Measurements from ENCODE around the gene C1orf35.
A peak's percentile ranks its signal among the peaks of the same experiment; 100 is the strongest.

C1orf35 gene

GRCh38 chr1:228101994-228102790, 933 bp downstream of the C1orf35 start:
- H3K36me3 ChIP-seq (ENCODE audit: control insufficient read depth, insufficient read depth, low read length) = peaks cover 35% of the 10 kb centered on the region
- no peak overlapping the region for H3K27ac ChIP-seq (ENCODE audit: insufficient read depth, low read depth, low read length, poor library complexity, severe bottlenecking)
- H3K9me3 ChIP-seq (ENCODE audit: control insufficient read depth, low read length) = no peaks in the 10 kb centered on the region
- 9 to 10% methylated on average over 73 of the region's 73 CpGs for WGBS, 2 experiments
- H3K27me3 ChIP-seq (ENCODE audit: control insufficient read depth, insufficient read depth, low read length, poor library complexity, severe bottlenecking) = no peaks in the 10 kb centered on the region
- H3K4me3 ChIP-seq (ENCODE audit: insufficient read depth, low read depth, low read length) = peak overlapping the region; percentile 83
- no peaks in the 10 kb centered on the region for H3K4me1 ChIP-seq (ENCODE audit: control insufficient read depth, insufficient read depth, low read length)

DNA sequence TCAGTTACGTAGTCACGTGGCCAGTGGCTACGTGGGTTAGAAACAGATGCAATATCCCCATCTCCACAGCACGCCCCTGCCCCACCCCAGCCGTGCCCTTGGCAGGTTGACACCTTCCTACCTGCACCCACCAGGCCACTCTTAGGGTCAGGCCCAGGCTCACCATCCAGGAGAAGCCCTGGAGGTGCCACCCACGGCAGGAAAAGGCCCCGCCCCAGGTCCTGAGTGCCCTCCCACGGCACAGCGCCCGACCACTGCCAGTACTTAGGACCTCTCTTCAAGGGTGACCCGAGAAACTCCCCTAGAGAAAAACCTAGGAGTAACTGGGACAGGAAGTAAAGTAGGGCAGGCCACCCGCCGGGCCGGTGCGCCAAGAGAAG, 1.5 kb downstream of the C1orf35 start:
- Histone ChIP-seq H3K36me3 (ENCODE audit: control insufficient read depth, insufficient read depth, low read length) (peaks cover 38% of the 10 kb centered on the region), H3K27me3 (ENCODE audit: control insufficient read depth, insufficient read depth, low read length, poor library complexity, severe bottlenecking) (no peaks in the 10 kb centered on the region), H3K27ac (ENCODE audit: insufficient read depth, low read depth, low read length, poor library complexity, severe bottlenecking) (no peak overlapping the region), H3K4me3 (ENCODE audit: insufficient read depth, low read depth, low read length) (peak overlapping the region; percentile 83), H3K9me3 (ENCODE audit: control insufficient read depth, low read length) (no peaks in the 10 kb centered on the region), H3K4me1 (ENCODE audit: control insufficient read depth, insufficient read depth, low read length) (no peaks in the 10 kb centered on the region)
- WGBS, 2 experiments = 79 to 82% methylated on average over 15 of the region's 15 CpGs

GRCh38 chr1:228100822-228101613, 2.1 kb downstream of the C1orf35 start:
- Histone ChIP-seq H3K27ac (ENCODE audit: insufficient read depth, low read depth, low read length, poor library complexity, severe bottlenecking) (no peak overlapping the region), H3K27me3 (ENCODE audit: control insufficient read depth, insufficient read depth, low read length, poor library complexity, severe bottlenecking) (no peaks in the 10 kb centered on the region), H3K4me1 (ENCODE audit: control insufficient read depth, insufficient read depth, low read length) (no peaks in the 10 kb centered on the region), H3K4me3 (ENCODE audit: insufficient read depth, low read depth, low read length) (no peak overlapping the region), H3K36me3 (ENCODE audit: control insufficient read depth, insufficient read depth, low read length) (peaks cover 33% of the 10 kb centered on the region), H3K9me3 (ENCODE audit: control insufficient read depth, low read length) (no peaks in the 10 kb centered on the region)
- WGBS, 2 experiments = 92 to 96% methylated on average over 12 of the region's 12 CpGs

- H3K9me3 ChIP-seq (ENCODE audit: control insufficient read depth, low read length) = no peaks in the 10 kb centered on the region
- H3K4me1 ChIP-seq (ENCODE audit: control insufficient read depth, insufficient read depth, low read length) = no peaks in the 10 kb centered on the region
- H3K27ac ChIP-seq (ENCODE audit: insufficient read depth, low read depth, low read length, poor library complexity, severe bottlenecking) = no peak overlapping the region
- no peaks in the 10 kb centered on the region for H3K27me3 ChIP-seq (ENCODE audit: control insufficient read depth, insufficient read depth, low read length, poor library complexity, severe bottlenecking)
- no peak overlapping the region for H3K4me3 ChIP-seq (ENCODE audit: insufficient read depth, low read depth, low read length)
- H3K36me3 ChIP-seq (ENCODE audit: control insufficient read depth, insufficient read depth, low read length) = peaks cover 33% of the 10 kb centered on the region
- WGBS, 2 experiments = 93 to 94% methylated on average over 4 of the region's 4 CpGs
Observed at GRCh38 chr1:228099331-228099732, 3.8 kb downstream of the C1orf35 start.

DNA sequence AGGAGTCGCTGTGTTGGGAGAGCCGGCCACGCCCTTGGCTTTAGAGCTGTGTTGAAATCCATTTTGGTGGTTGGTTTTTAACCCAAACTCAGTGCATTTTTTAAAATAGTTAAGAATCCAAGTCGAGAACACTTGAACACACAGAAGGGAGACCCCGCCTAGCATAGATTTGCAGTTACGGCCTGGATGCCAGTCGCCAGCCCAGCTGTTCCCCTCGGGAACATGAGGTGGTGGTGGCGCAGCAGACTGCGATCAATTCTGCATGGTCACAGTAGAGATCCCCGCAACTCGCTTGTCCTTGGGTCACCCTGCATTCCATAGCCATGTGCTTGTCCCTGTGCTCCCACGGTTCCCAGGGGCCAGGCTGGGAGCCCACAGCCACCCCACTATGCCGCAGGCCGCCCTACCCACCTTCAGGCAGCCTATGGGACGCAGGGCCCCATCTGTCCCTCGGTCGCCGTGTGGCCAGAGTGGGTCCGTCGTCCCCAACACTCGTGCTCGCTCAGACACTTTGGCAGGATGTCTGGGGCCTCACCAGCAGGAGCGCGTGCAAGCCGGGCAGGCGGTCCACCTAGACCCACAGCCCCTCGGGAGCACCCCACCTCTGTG, 4.7 kb downstream of the C1orf35 start:
- peaks cover 33% of the 10 kb centered on the region for H3K36me3 ChIP-seq (ENCODE audit: control insufficient read depth, insufficient read depth, low read length)

GRCh38 chr1:228097333-228098081, 5.6 kb downstream of the C1orf35 start:
- H3K4me3 ChIP-seq (ENCODE audit: insufficient read depth, low read depth, low read length) = no peak overlapping the region
- no peak overlapping the region for H3K27ac ChIP-seq (ENCODE audit: insufficient read depth, low read depth, low read length, poor library complexity, severe bottlenecking)

More for the DNA sequence above, 4.7 kb downstream of the C1orf35 start:
- WGBS, 2 experiments = 95% methylated on average over 28 of the region's 28 CpGs
- Histone ChIP-seq H3K4me3 (ENCODE audit: insufficient read depth, low read depth, low read length) (no peak overlapping the region), H3K27me3 (ENCODE audit: control insufficient read depth, insufficient read depth, low read length, poor library complexity, severe bottlenecking) (no peaks in the 10 kb centered on the region), H3K9me3 (ENCODE audit: control insufficient read depth, low read length) (no peaks in the 10 kb centered on the region), H3K4me1 (ENCODE audit: control insufficient read depth, insufficient read depth, low read length) (no peaks in the 10 kb centered on the region), H3K27ac (ENCODE audit: insufficient read depth, low read depth, low read length, poor library complexity, severe bottlenecking) (no peak overlapping the region)

GRCh38 chr1:228096416-228097332, 6.5 kb downstream of the C1orf35 start:
- H3K4me3 ChIP-seq (ENCODE audit: insufficient read depth, low read depth, low read length) = no peak overlapping the region
- H3K27ac ChIP-seq (ENCODE audit: insufficient read depth, low read depth, low read length, poor library complexity, severe bottlenecking) = no peak overlapping the region
- H3K27me3 ChIP-seq (ENCODE audit: control insufficient read depth, insufficient read depth, low read length, poor library complexity, severe bottlenecking) = no peaks in the 10 kb centered on the region
- no peaks in the 10 kb centered on the region for H3K9me3 ChIP-seq (ENCODE audit: control insufficient read depth, low read length)
- 94 to 96% methylated on average over 13 of the region's 13 CpGs for WGBS, 2 experiments
- peaks cover 33% of the 10 kb centered on the region for H3K36me3 ChIP-seq (ENCODE audit: control insufficient read depth, insufficient read depth, low read length)
- H3K4me1 ChIP-seq (ENCODE audit: control insufficient read depth, insufficient read depth, low read length) = no peaks in the 10 kb centered on the region

More at GRCh38 chr1:228097333-228098081, 5.6 kb downstream of the C1orf35 start:
- peaks cover 33% of the 10 kb centered on the region for H3K36me3 ChIP-seq (ENCODE audit: control insufficient read depth, insufficient read depth, low read length)
- H3K27me3 ChIP-seq (ENCODE audit: control insufficient read depth, insufficient read depth, low read length, poor library complexity, severe bottlenecking) = no peaks in the 10 kb centered on the region
- 95 to 96% methylated on average over 34 of the region's 34 CpGs for WGBS, 2 experiments
- no peaks in the 10 kb centered on the region for H3K4me1 ChIP-seq (ENCODE audit: control insufficient read depth, insufficient read depth, low read length)
- no peaks in the 10 kb centered on the region for H3K9me3 ChIP-seq (ENCODE audit: control insufficient read depth, low read length)

DNA sequence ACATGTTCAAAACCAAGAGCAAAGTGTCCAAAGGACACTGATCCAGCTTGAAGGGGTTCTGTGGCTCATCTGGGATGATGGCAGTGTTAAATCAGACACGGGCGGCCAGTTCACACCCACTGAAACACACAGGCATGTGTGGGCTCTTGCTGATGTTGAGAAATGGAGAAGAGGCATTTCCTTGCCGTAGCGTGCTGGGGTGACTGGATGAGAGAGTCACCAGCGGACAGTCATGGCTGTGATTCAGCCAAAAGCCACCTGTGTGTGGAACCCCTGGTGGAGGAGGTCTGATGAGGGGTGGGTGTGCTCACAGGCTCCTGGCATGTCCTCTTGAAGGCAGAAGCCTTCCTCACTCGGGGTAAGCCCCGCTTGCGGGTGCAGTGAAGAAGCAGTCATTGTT, 7.2 kb downstream of the C1orf35 start:
- Histone ChIP-seq H3K36me3 (ENCODE audit: control insufficient read depth, insufficient read depth, low read length) (peaks cover 33% of the 10 kb centered on the region), H3K4me3 (ENCODE audit: insufficient read depth, low read depth, low read length) (no peak overlapping the region), H3K27ac (ENCODE audit: insufficient read depth, low read depth, low read length, poor library complexity, severe bottlenecking) (no peak overlapping the region), H3K4me1 (ENCODE audit: control insufficient read depth, insufficient read depth, low read length) (no peaks in the 10 kb centered on the region), H3K9me3 (ENCODE audit: control insufficient read depth, low read length) (no peaks in the 10 kb centered on the region), H3K27me3 (ENCODE audit: control insufficient read depth, insufficient read depth, low read length, poor library complexity, severe bottlenecking) (no peaks in the 10 kb centered on the region)
- 96 to 97% methylated on average over 8 of the region's 8 CpGs for WGBS, 2 experiments

- no peaks in the 10 kb centered on the region for H3K4me1 ChIP-seq (ENCODE audit: control insufficient read depth, insufficient read depth, low read length)
- no peaks in the 10 kb centered on the region for H3K9me3 ChIP-seq (ENCODE audit: control insufficient read depth, low read length)
- WGBS, 2 experiments = 94 to 100% methylated on average over 4 of the region's 4 CpGs
- no peak overlapping the region for H3K4me3 ChIP-seq (ENCODE audit: insufficient read depth, low read depth, low read length)
- peaks cover 29% of the 10 kb centered on the region for H3K36me3 ChIP-seq (ENCODE audit: control insufficient read depth, insufficient read depth, low read length)
- no peaks in the 10 kb centered on the region for H3K27me3 ChIP-seq (ENCODE audit: control insufficient read depth, insufficient read depth, low read length, poor library complexity, severe bottlenecking)
- no peak overlapping the region for H3K27ac ChIP-seq (ENCODE audit: insufficient read depth, low read depth, low read length, poor library complexity, severe bottlenecking)
Observed at GRCh38 chr1:228095161-228095560, 8.0 kb downstream of the C1orf35 start.

Data from ectodermal cell (in vitro differentiated cells).